ENCODE measurements around the gene SUCLG1. TPM values are rescaled to one million over a fixed set of nuclear protein-coding genes. Genes with fewer than 3 reads are reported as not detected.

SUCLG1 gene
- polyA plus RNA-seq, 3 donors = 203 to 212 (median 208) TPM

Other genes starting within 250 kb of the SUCLG1 start
- 1 to 10 TPM; 1.8 to 2.5 (median 1.9) TPM for gene DNAH6, start 57.2 kb upstream of the SUCLG1 start, polyA plus RNA-seq (ENCODE audit: insufficient read length in 3 of 3)